ENCODE measurements around the gene GPX2. TPM values are rescaled to one million over a fixed set of nuclear protein-coding genes. Genes with fewer than 3 reads are reported as not detected.

The GPX2 gene
- total RNA-seq: not detected

DNA sequence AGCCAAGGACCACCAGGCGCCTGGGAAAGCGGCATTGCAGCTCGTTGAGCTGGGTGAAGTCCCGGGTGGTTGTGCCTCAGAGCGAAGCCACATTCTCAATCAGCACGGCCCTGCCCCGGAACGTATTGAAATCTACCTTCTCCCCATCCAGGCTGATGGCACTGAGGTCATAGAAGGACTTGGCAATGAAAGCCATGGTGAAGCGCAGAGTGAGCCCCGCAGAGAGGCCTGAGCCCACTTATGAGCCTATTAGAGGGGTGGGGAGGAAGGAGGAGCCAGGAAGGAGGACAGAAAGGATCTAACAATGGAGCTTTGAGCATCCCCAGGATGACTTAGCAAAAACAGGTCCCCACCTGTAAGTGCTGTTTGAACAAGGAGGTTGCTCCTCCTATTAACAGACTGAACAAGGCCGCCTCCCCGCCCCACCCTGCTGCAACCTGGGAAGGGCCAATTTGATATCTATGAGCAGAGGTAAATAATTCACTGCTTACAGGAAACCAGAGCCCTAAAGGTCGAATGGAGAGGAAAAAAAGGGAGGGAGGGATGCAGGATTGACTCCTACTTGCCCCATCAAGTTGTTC lies at the start of gene GPX2:
Gene GPX2 (minus strand): TSS at position 215 of the 581 bp plus-strand sequence. CDS start 19 bp downstream, at position 196.
- Mint-ChIP-seq H3K9me3 (no peaks in the 10 kb centered on the region), H3K27ac (peak within 1 kb of the TSS; percentile 54), H3K4me3 (no peak within 1 kb of the TSS), H3K27me3 (no peaks in the 10 kb centered on the region), H3K36me3 (ENCODE audit: low read depth) (peaks cover 48% of the 10 kb centered on the region), H3K4me1 (peaks cover 20% of the 10 kb centered on the region)
- no peak for ATAC-seq (replicated peaks)

DNA sequence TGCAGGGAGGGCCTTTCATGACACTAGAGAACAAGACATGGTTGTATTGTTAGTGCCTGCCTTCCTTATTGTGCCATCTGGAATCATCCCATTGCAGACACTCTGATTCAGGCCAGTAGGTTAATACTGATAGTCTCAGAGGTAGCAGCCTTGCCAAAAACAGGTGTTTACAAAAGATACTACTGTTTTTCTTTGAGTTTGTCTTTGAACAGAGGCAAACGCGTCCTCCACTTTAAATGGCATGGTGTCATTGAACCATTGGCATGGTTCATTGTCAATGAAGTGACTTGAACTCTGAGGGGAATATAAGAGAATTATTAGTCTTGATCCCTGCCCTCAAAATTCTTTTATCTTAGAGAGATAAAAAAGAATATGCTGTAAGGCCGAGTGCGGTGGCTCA lies 48.4 kb upstream of the GPX2 start:
- Mint-ChIP-seq H3K36me3 (ENCODE audit: low read depth) (peaks cover 28% of the 10 kb centered on the region), H3K27ac (peak overlapping the region; percentile 60), H3K9me3 (no peaks in the 10 kb centered on the region), H3K4me3 (peak overlapping the region; percentile 91), H3K27me3 (no peaks in the 10 kb centered on the region), H3K4me1 (peaks cover 35% of the 10 kb centered on the region)
- no peak for ATAC-seq (replicated peaks)

DNA sequence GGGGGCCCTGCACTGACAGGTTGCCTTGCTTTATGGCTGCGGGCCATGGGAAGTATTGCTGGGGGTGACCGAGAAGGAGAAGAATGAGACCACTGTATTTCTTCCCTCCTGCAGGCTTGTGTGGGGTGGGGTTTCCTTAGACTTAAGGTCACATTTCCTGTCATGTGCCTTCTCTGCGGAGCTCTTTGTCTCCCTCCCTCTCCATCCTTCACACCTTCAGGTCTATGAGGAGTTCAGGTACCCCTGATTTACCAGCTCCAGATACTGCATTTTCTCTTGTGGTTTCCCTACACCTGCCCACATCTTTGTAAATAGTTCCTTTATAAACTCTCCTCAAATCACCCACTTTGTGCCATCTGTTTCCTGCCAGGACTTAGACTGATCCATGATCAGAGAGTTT lies 47.8 kb upstream of the GPX2 start:
- peak overlapping the region; percentile 91 for H3K4me3 Mint-ChIP-seq

DNA sequence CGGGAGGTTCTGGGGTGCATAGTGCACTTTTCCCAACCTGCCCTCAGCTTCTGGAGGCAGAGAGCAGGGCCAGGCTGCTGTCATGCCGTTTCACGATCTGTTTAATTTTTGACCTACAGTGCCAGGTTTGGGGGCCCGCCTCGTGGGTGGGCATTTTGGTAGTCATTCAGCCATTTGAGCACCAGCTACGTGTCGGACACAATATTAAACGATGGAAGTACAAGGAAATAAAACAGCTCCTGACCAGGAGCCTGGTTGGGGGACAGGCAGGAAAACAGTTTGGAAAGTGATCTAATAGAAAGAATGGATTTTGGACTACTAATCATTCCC lies 44.9 kb upstream of the GPX2 start:
- ATAC-seq (replicated peaks): no peak
- Mint-ChIP-seq H3K9me3 (no peaks in the 10 kb centered on the region), H3K36me3 (ENCODE audit: low read depth) (peaks cover 28% of the 10 kb centered on the region), H3K4me1 (peaks cover 46% of the 10 kb centered on the region), H3K27ac (peak overlapping the region; percentile 97), H3K27me3 (peaks cover 4% of the 10 kb centered on the region), H3K4me3 (peak overlapping the region; percentile 91)

More for the DNA sequence above, 47.8 kb upstream of the GPX2 start:
- peak overlapping the region; percentile 20 for H3K27ac Mint-ChIP-seq
- peaks cover 37% of the 10 kb centered on the region for H3K4me1 Mint-ChIP-seq
- no peak for ATAC-seq (replicated peaks)
- H3K9me3 Mint-ChIP-seq: no peaks in the 10 kb centered on the region
- H3K36me3 Mint-ChIP-seq (ENCODE audit: low read depth): peaks cover 28% of the 10 kb centered on the region
- no peaks in the 10 kb centered on the region for H3K27me3 Mint-ChIP-seq

DNA sequence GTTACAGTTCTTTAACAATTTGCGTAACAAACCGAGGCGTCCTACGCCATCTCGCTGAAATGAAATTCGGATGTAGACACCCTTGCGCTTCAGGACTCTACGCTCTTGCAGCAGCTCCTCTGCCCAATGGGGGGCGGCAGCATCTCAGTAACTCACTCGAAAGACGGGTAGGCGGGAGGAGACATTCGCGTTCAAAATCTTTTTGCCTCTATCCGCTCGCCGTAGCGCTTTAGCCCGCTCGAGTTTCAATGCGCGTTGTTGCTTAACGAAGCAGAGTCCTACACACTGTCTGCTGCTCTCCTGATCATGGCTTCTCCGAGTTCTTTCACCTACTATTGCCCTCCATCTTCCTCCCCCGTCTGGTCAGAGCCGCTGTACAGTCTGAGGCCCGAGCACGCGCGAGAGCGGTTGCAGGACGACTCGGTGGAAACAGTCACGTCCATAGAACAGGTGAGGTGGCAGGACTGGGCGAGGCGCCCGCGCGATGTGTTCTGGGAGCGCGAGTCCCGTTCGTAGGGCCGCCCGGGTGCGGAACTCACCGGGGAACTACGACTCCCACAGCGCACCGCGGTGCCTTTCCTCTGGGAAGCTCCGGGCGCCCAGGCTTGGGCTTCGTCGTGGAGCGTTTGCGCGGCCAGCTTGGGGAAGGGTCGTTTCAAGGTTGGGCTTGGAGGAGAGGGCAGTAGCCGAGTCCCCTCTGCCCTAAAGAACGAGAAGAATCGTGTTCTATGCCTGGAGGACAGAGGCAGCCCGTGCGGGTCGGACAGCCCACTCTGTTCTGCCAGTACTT lies 44.3 kb upstream of the GPX2 start, which contains the start of gene FNTB:
Gene FNTB (plus strand): TSS at position 248 of the 790 bp plus-strand sequence. CDS start 59 bp downstream, at position 307.
- peaks cover 40% of the 10 kb centered on the region for H3K4me1 Mint-ChIP-seq
- H3K27me3 Mint-ChIP-seq: peaks cover 7% of the 10 kb centered on the region
- H3K36me3 Mint-ChIP-seq (ENCODE audit: low read depth): peaks cover 28% of the 10 kb centered on the region
- peak; percentile 98 for ATAC-seq (replicated peaks)
- H3K9me3 Mint-ChIP-seq: no peaks in the 10 kb centered on the region
- H3K4me3 Mint-ChIP-seq: peak within 1 kb of the TSS; percentile 91
- H3K27ac Mint-ChIP-seq: peak within 1 kb of the TSS; percentile 97

DNA sequence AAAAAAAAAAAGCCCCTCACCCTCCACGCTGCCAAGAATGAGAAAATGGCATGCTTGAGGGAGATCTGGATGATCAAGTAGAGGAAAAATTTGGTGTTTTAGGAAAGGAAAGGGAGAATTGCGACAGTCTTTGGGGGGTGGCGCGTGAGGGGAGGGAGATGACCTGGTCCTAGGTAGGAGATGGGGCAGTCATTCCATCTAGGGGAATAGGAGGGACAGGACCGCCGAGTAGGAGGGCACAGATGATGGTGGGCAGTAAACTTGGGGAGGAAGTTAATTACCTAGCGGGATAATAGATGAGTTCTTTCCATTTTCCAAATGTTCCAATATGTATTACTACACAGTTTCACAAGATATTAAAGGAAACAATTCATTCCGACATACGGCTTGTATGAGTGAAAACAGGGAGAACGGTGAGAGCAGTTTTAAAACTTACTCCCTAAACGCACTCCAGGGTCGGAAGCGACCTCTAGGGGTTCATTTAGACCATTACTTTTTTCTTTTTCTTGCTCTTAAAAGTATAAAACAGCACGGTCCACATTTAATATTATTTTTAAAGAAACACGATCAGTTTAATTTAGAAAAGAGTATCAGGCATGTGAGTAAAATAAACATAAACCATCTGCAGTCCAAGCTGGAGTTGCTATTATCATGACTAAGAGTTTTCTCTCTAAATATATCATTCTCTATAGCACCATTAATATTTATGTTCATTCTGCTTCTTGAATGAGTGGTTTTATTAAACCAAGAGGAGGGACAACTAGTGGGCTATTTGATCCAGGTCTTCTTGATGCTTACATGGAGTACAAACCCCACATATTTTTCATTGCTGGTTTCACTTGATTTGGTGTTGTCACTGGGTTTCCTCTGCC lies 41.1 kb upstream of the GPX2 start:
- ATAC-seq (replicated peaks): no peak
- Mint-ChIP-seq H3K9me3 (no peaks in the 10 kb centered on the region), H3K27me3 (peaks cover 7% of the 10 kb centered on the region), H3K4me1 (peaks cover 17% of the 10 kb centered on the region), H3K36me3 (ENCODE audit: low read depth) (peaks cover 15% of the 10 kb centered on the region), H3K27ac (no peak overlapping the region), H3K4me3 (peak overlapping the region; percentile 73)

DNA sequence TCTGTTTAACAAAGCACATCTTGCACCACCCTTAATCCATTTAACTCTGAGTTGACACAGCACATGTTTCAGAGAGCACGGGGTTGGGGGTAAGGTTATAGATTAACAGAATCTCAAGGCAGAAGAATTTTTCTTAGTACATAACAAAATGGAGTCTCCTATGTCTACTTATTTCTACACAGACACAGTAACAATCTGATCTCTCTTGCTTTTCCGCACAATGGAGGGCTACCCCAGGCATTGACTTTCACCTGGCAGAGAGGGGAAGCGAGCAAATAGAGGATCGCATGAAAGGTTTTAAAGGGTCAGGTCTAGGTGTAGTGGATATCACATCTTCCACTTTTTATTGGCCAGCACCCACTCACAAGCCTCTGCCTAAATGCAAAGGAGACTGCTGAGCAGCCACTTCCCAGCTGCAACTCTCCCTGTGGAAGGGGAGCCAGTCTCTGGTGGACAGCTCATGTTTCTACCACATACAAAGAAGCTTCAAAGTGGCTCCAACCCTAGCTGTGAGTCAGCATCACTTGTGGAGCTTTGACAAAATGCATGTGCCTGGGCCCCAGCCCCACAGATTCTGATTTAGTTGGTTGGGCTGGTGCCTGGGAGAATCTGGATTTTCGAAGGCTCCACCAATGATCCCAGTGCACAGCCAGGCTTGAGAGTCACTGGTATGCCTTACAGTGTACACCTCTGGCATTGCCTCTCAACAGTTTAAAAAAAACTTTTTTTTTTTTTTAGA lies 37.0 kb upstream of the GPX2 start:
- H3K27me3 Mint-ChIP-seq: peaks cover 7% of the 10 kb centered on the region
- H3K4me1 Mint-ChIP-seq: peaks cover 10% of the 10 kb centered on the region
- H3K27ac Mint-ChIP-seq: no peak overlapping the region
- H3K36me3 Mint-ChIP-seq (ENCODE audit: low read depth): no peaks in the 10 kb centered on the region
- peak; percentile 34 for ATAC-seq (replicated peaks)
- no peak overlapping the region for H3K4me3 Mint-ChIP-seq
- H3K9me3 Mint-ChIP-seq: no peaks in the 10 kb centered on the region

DNA sequence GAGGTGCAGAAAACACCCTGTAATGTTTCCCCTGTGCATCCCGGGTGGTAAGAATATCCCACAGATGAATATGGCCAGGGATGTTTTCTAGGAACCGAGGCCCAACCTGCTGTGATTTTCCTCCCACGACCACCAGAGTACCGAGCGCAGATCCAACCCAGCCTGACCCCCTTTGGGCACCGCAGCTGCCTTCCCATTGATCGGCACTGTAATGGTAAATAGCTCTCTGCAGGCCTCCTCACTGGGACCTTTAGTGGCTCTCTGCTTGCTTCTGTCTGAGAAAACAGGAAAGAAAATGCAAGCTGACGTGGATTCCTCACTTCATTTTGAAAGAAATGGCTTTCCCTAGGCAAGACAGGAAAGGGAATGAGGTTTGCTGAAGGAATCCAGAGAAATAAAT lies 32.0 kb upstream of the GPX2 start:
- H3K27me3 Mint-ChIP-seq: no peaks in the 10 kb centered on the region
- no peaks in the 10 kb centered on the region for H3K36me3 Mint-ChIP-seq (ENCODE audit: low read depth)
- no peak overlapping the region for H3K27ac Mint-ChIP-seq
- ATAC-seq (replicated peaks): no peak
- no peak overlapping the region for H3K4me3 Mint-ChIP-seq
- H3K9me3 Mint-ChIP-seq: no peaks in the 10 kb centered on the region
- peaks cover 4% of the 10 kb centered on the region for H3K4me1 Mint-ChIP-seq

DNA sequence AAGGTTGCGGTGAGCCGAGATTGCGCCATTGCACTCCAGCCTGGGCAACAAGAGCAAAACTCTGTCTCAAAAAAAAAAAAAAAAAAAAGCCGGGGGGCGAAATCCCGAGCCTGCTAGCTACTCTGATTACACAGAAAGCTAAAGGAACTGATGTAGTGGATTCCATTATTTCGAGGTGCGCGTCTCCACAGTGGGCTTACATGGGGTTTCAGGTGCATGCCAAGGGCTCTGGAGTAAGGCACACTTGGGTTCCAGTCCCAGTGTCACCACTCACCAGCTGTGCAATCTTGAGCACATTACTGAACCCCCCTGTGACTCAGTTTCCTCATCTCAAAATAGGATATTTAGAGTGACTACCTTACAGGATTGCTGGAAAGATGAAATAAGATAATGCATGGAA lies 31.3 kb upstream of the GPX2 start:
- Mint-ChIP-seq H3K4me1 (peaks cover 4% of the 10 kb centered on the region), H3K4me3 (no peak overlapping the region), H3K27ac (no peak overlapping the region), H3K9me3 (no peaks in the 10 kb centered on the region), H3K27me3 (no peaks in the 10 kb centered on the region), H3K36me3 (ENCODE audit: low read depth) (no peaks in the 10 kb centered on the region)
- ATAC-seq (replicated peaks): no peak

DNA sequence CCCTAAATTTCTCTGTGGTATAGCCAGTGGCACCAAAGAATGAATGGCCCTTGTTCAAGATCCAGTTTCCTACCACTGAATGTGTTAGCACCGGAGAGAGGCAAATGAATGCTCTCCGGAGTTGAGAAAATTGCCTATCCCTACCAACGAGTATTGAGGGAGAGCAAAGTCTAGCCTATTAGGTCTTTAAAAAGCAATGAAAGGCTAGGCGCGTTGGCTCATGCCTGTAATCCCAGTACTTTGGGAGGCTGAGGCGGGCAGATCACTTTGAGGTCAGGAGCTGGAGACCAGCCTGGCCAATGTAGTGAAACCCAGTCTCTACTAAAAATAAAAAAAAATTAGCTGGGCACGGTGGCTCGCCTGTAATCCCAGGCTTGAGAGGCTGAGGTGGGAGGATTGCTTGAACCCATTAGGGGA lies 30.5 kb upstream of the GPX2 start:
- peaks cover 6% of the 10 kb centered on the region for H3K4me1 Mint-ChIP-seq
- no peaks in the 10 kb centered on the region for H3K36me3 Mint-ChIP-seq (ENCODE audit: low read depth)
- H3K27ac Mint-ChIP-seq: peak overlapping the region; percentile 62
- peak overlapping the region; percentile 74 for H3K4me3 Mint-ChIP-seq
- no peaks in the 10 kb centered on the region for H3K27me3 Mint-ChIP-seq
- ATAC-seq (replicated peaks): no peak
- no peaks in the 10 kb centered on the region for H3K9me3 Mint-ChIP-seq

DNA sequence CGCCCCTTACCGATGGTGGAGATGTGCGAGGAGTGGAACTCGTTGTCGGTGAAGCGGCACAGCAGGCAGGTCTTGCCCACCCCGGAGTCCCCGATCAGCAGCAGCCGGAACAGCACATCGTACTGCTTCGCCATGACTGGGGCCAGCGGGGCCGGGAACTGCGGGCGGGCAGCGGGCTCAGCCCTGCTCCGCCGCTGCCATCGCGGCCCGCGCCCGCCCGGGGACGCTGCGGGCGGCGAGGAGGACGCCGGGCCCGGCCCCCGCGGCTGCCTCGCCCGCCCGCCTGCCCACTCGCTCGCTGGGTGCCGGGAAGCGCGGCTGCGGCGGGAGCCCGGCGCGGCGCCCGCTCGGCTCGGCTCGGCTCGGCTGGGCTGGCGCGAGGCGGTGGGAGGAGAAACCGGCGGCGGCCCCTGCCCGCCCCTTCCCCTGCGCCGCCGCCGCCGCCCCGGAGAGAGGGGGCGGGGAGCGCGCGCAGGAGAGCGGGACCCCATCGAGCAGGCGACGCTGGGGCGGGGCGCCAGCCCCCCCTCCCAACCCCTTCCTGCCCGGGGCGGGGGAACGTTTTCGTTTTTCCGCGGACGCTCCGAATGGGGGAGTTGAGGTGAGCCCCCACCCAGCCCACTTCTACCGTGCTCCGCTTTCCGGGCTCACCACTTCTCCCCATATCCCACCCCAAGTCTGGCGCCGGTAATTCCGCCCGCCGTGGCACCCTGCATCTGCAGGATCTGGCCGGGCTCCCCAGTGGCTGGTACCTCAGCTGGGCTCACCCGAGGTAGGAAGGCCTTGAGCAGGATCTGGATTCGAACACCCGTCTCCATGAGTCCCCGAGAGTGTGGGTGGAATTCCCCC lies 29.6 kb upstream of the GPX2 start, which contains the start of gene RAB15:
Gene RAB15 (minus strand): TSS at position 394 of the 849 bp plus-strand sequence. CDS start 260 bp downstream, at position 134.
- Mint-ChIP-seq H3K9me3 (no peaks in the 10 kb centered on the region), H3K36me3 (ENCODE audit: low read depth) (no peaks in the 10 kb centered on the region), H3K4me1 (peaks cover 10% of the 10 kb centered on the region), H3K27me3 (no peaks in the 10 kb centered on the region), H3K4me3 (peak within 1 kb of the TSS; percentile 74), H3K27ac (peak within 1 kb of the TSS; percentile 62)
- peak; percentile 78 for ATAC-seq (replicated peaks)

DNA sequence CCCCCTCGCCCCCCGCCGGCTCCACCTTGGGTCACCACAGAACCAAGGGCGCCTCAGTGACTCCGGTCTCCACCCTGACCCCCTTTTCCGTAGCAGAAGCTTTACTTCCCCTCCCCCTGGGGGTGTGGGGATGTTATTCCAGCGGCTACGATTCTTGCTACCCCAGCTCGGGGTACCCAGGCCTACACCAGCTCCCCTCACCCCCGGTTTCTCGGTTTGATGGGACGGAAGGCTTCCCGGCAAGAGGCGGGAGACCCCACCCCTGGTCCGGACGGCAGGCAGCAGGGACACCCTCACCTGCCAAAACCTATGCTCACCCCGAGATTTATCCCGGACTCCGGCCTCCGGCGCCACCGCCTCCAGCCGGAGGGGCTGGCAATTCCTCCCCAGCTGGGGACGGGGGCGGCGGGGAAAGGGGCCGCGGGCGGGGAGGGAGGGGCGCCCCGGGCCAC lies 29.0 kb upstream of the GPX2 start:
- no peaks in the 10 kb centered on the region for H3K36me3 Mint-ChIP-seq (ENCODE audit: low read depth)
- peak overlapping the region; percentile 43 for H3K27ac Mint-ChIP-seq
- ATAC-seq (replicated peaks): no peak
- H3K4me3 Mint-ChIP-seq: peak overlapping the region; percentile 61
- peaks cover 10% of the 10 kb centered on the region for H3K4me1 Mint-ChIP-seq
- no peaks in the 10 kb centered on the region for H3K9me3 Mint-ChIP-seq
- no peaks in the 10 kb centered on the region for H3K27me3 Mint-ChIP-seq

DNA sequence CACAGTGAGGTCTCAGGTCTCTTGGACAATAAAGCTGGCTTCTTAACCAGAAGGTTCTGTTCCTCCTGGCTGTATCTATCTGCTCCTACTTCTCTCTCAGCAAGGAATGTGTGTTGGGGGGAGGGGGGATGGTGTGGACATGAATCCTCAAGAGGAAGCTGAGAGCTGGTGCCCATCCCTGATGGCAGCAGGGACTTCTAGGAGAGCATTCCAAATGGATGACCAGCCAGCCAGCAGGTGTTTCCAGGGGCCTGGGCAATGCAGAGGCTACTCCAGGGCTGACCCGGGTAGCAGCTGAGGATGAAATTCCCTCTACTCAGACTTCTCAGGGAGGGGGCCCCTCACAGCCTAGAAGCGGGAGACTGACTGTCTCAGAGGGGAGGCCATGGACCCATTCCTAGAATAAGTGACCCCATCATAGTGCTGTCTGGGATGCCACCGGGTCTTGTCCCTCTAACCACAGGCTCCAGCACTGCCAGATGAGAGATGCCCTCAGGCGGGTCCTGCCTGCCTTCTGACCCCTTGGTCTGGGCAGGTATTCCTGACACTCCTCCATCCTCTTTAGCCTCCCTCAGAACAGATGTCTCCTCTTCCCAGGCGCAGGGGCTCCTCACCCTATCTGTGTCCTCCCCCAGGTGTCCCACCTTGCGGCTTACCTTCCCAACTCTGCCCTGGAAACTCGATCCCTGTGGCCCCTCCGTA lies 28.4 kb upstream of the GPX2 start:
- Mint-ChIP-seq H3K27ac (peak overlapping the region; percentile 43), H3K4me3 (peak overlapping the region; percentile 61), H3K9me3 (no peaks in the 10 kb centered on the region), H3K27me3 (no peaks in the 10 kb centered on the region), H3K4me1 (peaks cover 10% of the 10 kb centered on the region), H3K36me3 (ENCODE audit: low read depth) (no peaks in the 10 kb centered on the region)
- ATAC-seq (replicated peaks): no peak

All from activated T-helper 17 cell treated with anti-CD3 and anti-CD28 coated beads, Interleukin-2, amount 50 U/mL, for 72 hours (primary cell).